GM23248 (cell line): ENCODE data around the gene ADRB2.

Experiments
- EZH2 ChIP-seq: fragments of 200-600 bp; sonication (generic); IDR thresholded peaks from 2 replicates; pipeline ENCODE4 v1.6.1; 2018; ENCODE audit warnings: antibody characterized with exemption, mild to moderate bottlenecking; ENCODE audit not compliant: insufficient read depth, poor library complexity, severe bottlenecking
- EZH2phosphoT487 ChIP-seq: fragments of 200-600 bp; sonication (generic); IDR thresholded peaks from 2 replicates; pipeline ENCODE4 v1.6.1; 2018; ENCODE audit warnings: antibody characterized with exemption, moderate library complexity, mild to moderate bottlenecking, low read depth; ENCODE audit not compliant: insufficient read depth

GRCh38 chr5:148840531-148840930, 14.1 kb downstream of the ADRB2 start:
- TF ChIP-seq EZH2 (no peak), EZH2phosphoT487 (no peak)
